NCI-H1105 (cell line): ENCODE data around the gene MPG.

Experiments used
- DNase-seq: peaks from one replicate; lab custom pipeline; 2025; lab: John Stamatoyannopoulos, UW

MPG gene

GRCh38 chr16:50769-51591, 27.0 kb upstream of the MPG start:
- DNase-seq, result no peak

- DNase-seq, result peak; percentile 81
Observed at GRCh38 chr16:53346-54236, 24.4 kb upstream of the MPG start, which contains the start of the genes POLR3K and SNRNP25. TSS of gene POLR3K (minus strand) at chr16:53608. CDS start at chr16:53586, 22 bp downstream. TSS of gene SNRNP25 (plus strand) at chr16:53828. CDS start at chr16:54017, 189 bp downstream.

- no peak for DNase-seq
Observed at GRCh38 chr16:54237-54581, 23.8 kb upstream of the MPG start.

GRCh38 chr16:55571-56136, 22.4 kb upstream of the MPG start:
- no peak for DNase-seq

GRCh38 chr16:56231-56927, 21.6 kb upstream of the MPG start:
- DNase-seq, result no peak

GRCh38 chr16:57711-58110, 20.3 kb upstream of the MPG start:
- DNase-seq, result no peak

GRCh38 chr16:58491-59439, 19.3 kb upstream of the MPG start:
- DNase-seq, result no peak

- no peak for DNase-seq
Observed at GRCh38 chr16:59440-60059, 18.5 kb upstream of the MPG start.

- DNase-seq, result no peak
Observed at GRCh38 chr16:60166-60565, 17.9 kb upstream of the MPG start.

- no peak for DNase-seq
Observed at GRCh38 chr16:60929-61878, 16.8 kb upstream of the MPG start.

GRCh38 chr16:61879-62281, 16.1 kb upstream of the MPG start:
- no peak for DNase-seq

- DNase-seq, result no peak
Observed at GRCh38 chr16:62283-62967, 15.6 kb upstream of the MPG start.

GRCh38 chr16:62968-63391, 15.0 kb upstream of the MPG start:
- no peak for DNase-seq

GRCh38 chr16:63466-63865, 14.6 kb upstream of the MPG start:
- DNase-seq, result no peak

- no peak for DNase-seq
Observed at GRCh38 chr16:63998-64913, 13.8 kb upstream of the MPG start.

- no peak for DNase-seq
Observed at GRCh38 chr16:64914-65255, 13.1 kb upstream of the MPG start.

- no peak for DNase-seq
Observed at GRCh38 chr16:65745-66144, 12.3 kb upstream of the MPG start.
